Panc1 (cell line): ENCODE results near the gene GMCL2. TPM values are rescaled to one million over a fixed set of nuclear protein-coding genes. Genes with fewer than 3 reads are reported as not detected.

Experiments used
- ATAC-seq: fragments of 200-7000 bp; cut with Tn5 transposase; 2 replicates; pipeline ENCODE4 v1.9.1; 2020; ENCODE audit warnings: mild to moderate bottlenecking, moderate library complexity
- BruUV-seq: library from RNA; stranded (reverse); fragments of 400-500 nt; replicated peaks from 2 replicates; lab custom pipeline; 2021; lab: Mats Ljungman, UMichigan
- CTCF ChIA-PET: fragments of 300-600 bp; sonication (Branson Sonifier 250); formaldehyde crosslinking; loops from one replicate; lab custom pipeline; 2022; ENCODE audit warnings: antibody characterized with exemption; lab: Charles Lee
- POLR2A ChIA-PET: fragments of 300-600 bp; sonication (Branson Sonifier 250); formaldehyde crosslinking; loops from one replicate; lab custom pipeline; 2022; ENCODE audit warnings: antibody characterized with exemption; lab: Charles Lee
- DNase-seq: peaks from one replicate; pipeline ENCODE4 v3.0.0-alpha.2; 2010; ENCODE audit warnings: low read depth, low spot score
- H3K27ac ChIP-seq: 2 replicates; pipeline ENCODE4 v1.5.1; 2011; ENCODE audit warnings: mild to moderate bottlenecking, low read length, inconsistent platforms
- H3K27me3 ChIP-seq: fragments of 200-500 bp; sonication (Bioruptor generic); 2 replicates; pipeline ENCODE4 v1.6.0; 2014; ENCODE audit warnings: low read length, inconsistent platforms; ENCODE audit not compliant: control insufficient read depth, insufficient read depth
- H3K36me3 ChIP-seq: fragments of 200-500 bp; sonication (Bioruptor generic); 2 replicates; pipeline ENCODE4 v1.5.1; 2014; ENCODE audit warnings: inconsistent platforms, mild to moderate bottlenecking, low read length, moderate library complexity; ENCODE audit not compliant: control insufficient read depth, insufficient read depth
- H3K4me1 ChIP-seq: 2 replicates; pipeline ENCODE4 v1.5.1; 2011; ENCODE audit warnings: inconsistent platforms, mild to moderate bottlenecking, low read length, moderate library complexity; ENCODE audit not compliant: control insufficient read depth, insufficient read depth
- H3K4me3 ChIP-seq, 2 experiments: 2 replicates each; pipeline ENCODE4 v1.5.1; 2011 to 2012; ENCODE audit warnings: low read depth in 2 of 2, low read length in 2 of 2, mild to moderate bottlenecking in 2 of 2, inconsistent platforms in 1 of 2, moderate library complexity in 1 of 2
- H3K9me3 ChIP-seq: fragments of 200-500 bp; sonication (Bioruptor generic); 2 replicates; pipeline ENCODE4 v1.5.1; 2014; ENCODE audit warnings: low read depth, mild to moderate bottlenecking, inconsistent platforms, low read length, moderate library complexity; ENCODE audit not compliant: control insufficient read depth, insufficient read depth
- CTCF ChIP-seq: fragments of 450-650 bp; IDR thresholded peaks from 2 replicates; pipeline ENCODE4 v1.5.1; 2017; ENCODE audit warnings: mild to moderate bottlenecking
- POLR2AphosphoS5 ChIP-seq: IDR thresholded peaks from 2 replicates; pipeline ENCODE4 v1.6.1; 2012; ENCODE audit warnings: mild to moderate bottlenecking, low read depth, low read length, moderate library complexity
- REST ChIP-seq, 2 experiments: IDR thresholded peaks; 2 replicates each; pipeline ENCODE4 v1.6.1; 2011 to 2012; ENCODE audit warnings: low read depth in 2 of 2, control low read depth in 1 of 2, low read length in 1 of 2, mild to moderate bottlenecking in 1 of 2, moderate library complexity in 1 of 2; ENCODE audit not compliant: insufficient read depth in 1 of 2
- SIN3A ChIP-seq: IDR thresholded peaks from 2 replicates; pipeline ENCODE4 v1.6.1; 2012; ENCODE audit warnings: low read depth, mild to moderate bottlenecking, low read length, moderate library complexity, borderline replicate concordance; ENCODE audit not compliant: insufficient read depth
- TCF7L2 ChIP-seq: IDR thresholded peaks from 2 replicates; pipeline ENCODE4 v1.6.1; 2011; ENCODE audit warnings: mild to moderate bottlenecking, low read depth, low read length, inconsistent platforms
- in situ Hi-C: cut with HindIII; loops from 2 replicates; pipeline ENCODE4 v1.10.0; 2016; ENCODE audit warnings: low sequenced_read_pairs, low pct_unique_long_range_greater_than_20kb
- intact Hi-C: fragments of 100-400 bp; cut with micrococcal nuclease; formaldehyde crosslinking; loops from one replicate; pipeline ENCODE4 v1.10.0; 2022; ENCODE audit not compliant: unreplicated experiment
- total RNA-seq: library from RNA; stranded (reverse); gene quantifications from one replicate; pipeline ENCODE4 v1.2.1, GENCODE V29; 2021; ENCODE audit not compliant: unreplicated experiment

Gene GMCL2
- total RNA-seq, 1 experiment from 2014 or later = not detected

GRCh38 chr5:178218237-178218776, 31.1 kb upstream of the GMCL2 start:
- DNase-seq = no peak
- CTCF ChIA-PET = interaction anchor here (0.6 kb wide), 1 partner anchor 35 kb away, joined by 4 read pairs; no protein-coding TSS in a partner anchor
- POLR2A ChIA-PET = no interaction called here
- H3K9me3 ChIP-seq = no peaks in the 10 kb centered on the region
- ATAC-seq = no peak
- in situ Hi-C loops (no loop called here), intact Hi-C loops (no loop called here)
- BruUV-seq = TSS peak; percentile 37
- H3K36me3 ChIP-seq = no peaks in the 10 kb centered on the region
- H3K27ac ChIP-seq = no peak overlapping the region
- TF ChIP-seq CTCF (no peak), TCF7L2 (no peak), POLR2AphosphoS5 (no peak), SIN3A (no peak), REST (IDR thresholded peaks at IDR 0.05; ENCODE audit: insufficient read depth in 1 of 2, low read depth in 2 of 2, low read length in 1 of 2) (no peak)
- H3K4me1 ChIP-seq = no peaks in the 10 kb centered on the region; the same call in 1 of the 2 replicates
- H3K4me3 ChIP-seq = no peak overlapping the region
- no peaks in the 10 kb centered on the region for H3K27me3 ChIP-seq

GRCh38 chr5:178216779-178217178, 29.6 kb upstream of the GMCL2 start:
- DNase-seq = no peak
- H3K27me3 ChIP-seq = no peaks in the 10 kb centered on the region
- ChIA-PET POLR2A (no interaction called here), CTCF (no interaction called here)
- H3K9me3 ChIP-seq = no peaks in the 10 kb centered on the region
- in situ Hi-C loops (no loop called here), intact Hi-C loops (no loop called here)
- peaks cover 3% of the 10 kb centered on the region for H3K36me3 ChIP-seq
- H3K4me3 ChIP-seq = no peak overlapping the region
- peaks cover 3% of the 10 kb centered on the region for H3K4me1 ChIP-seq
- no peak overlapping the region for H3K27ac ChIP-seq
- no TSS peak for BruUV-seq
- no peak for TF ChIP-seq REST (IDR thresholded peaks at IDR 0.05; ENCODE audit: insufficient read depth in 1 of 2, low read depth in 2 of 2, low read length in 1 of 2)
- TF ChIP-seq CTCF = no peak
- TF ChIP-seq SIN3A = no peak
- no peak for TF ChIP-seq TCF7L2
- no peak for TF ChIP-seq POLR2AphosphoS5
- ATAC-seq = no peak
